Mesendoderm (in vitro differentiated cells): ENCODE results near the gene GCA. TPM values are rescaled to one million over a fixed set of nuclear protein-coding genes. Genes with fewer than 3 reads are reported as not detected.

Source experiments
- DNase-seq: peaks from one replicate; pipeline ENCODE4 v3.0.0; 2013
- H2AK5ac ChIP-seq: 2 replicates; pipeline ENCODE4 v1.6.1; 2013; ENCODE audit warnings: low read length, inconsistent platforms
- H2BK120ac ChIP-seq: 2 replicates; pipeline ENCODE4 v1.6.1; 2013; ENCODE audit warnings: low read depth, mild to moderate bottlenecking, low read length, moderate library complexity, mixed read lengths
- H2BK15ac ChIP-seq: replicated peaks from 2 replicates; pipeline ENCODE4 v1.6.1; 2013; ENCODE audit warnings: low read depth, mild to moderate bottlenecking, moderate library complexity
- H2BK5ac ChIP-seq: 2 replicates; pipeline ENCODE4 v1.6.1; 2013; ENCODE audit warnings: low read length, inconsistent platforms
- H3K18ac ChIP-seq: 2 replicates; pipeline ENCODE4 v1.6.1; 2013; ENCODE audit warnings: mild to moderate bottlenecking, low read length, mixed read lengths
- H3K23ac ChIP-seq: one replicate; pipeline ENCODE4 v1.6.1; 2013; ENCODE audit warnings: low read length
- H3K27ac ChIP-seq: 2 replicates; pipeline ENCODE4 v1.5.1; 2013; ENCODE audit warnings: low read depth, mild to moderate bottlenecking, inconsistent platforms, low read length, moderate library complexity
- H3K27me3 ChIP-seq: 2 replicates; pipeline ENCODE4 v1.6.1; 2013; ENCODE audit warnings: low read length, control low read depth, mild to moderate bottlenecking, inconsistent platforms; ENCODE audit not compliant: insufficient read depth, poor library complexity
- H3K36me3 ChIP-seq: 2 replicates; pipeline ENCODE4 v1.6.1; 2013; ENCODE audit warnings: low read length, inconsistent platforms; ENCODE audit not compliant: control insufficient read depth, insufficient read depth
- H3K4ac ChIP-seq: one replicate; pipeline ENCODE4 v1.6.1; 2013; ENCODE audit warnings: low read depth, mild to moderate bottlenecking, low read length, moderate library complexity
- H3K4me1 ChIP-seq: 2 replicates; pipeline ENCODE4 v1.6.1; 2013; ENCODE audit warnings: low read depth, low read length, inconsistent platforms; ENCODE audit not compliant: control insufficient read depth
- H3K4me2 ChIP-seq: 2 replicates; pipeline ENCODE4 v1.6.1; 2013; ENCODE audit warnings: low read length
- H3K4me3 ChIP-seq: 2 replicates; pipeline ENCODE4 v1.5.1; 2013; ENCODE audit warnings: mild to moderate bottlenecking, low read length
- H3K56ac ChIP-seq: one replicate; pipeline ENCODE4 v1.6.1; 2013; ENCODE audit warnings: low read length
- H3K79me1 ChIP-seq: 2 replicates; pipeline ENCODE4 v1.6.1; 2013; ENCODE audit warnings: low read length, inconsistent platforms
- H3K79me2 ChIP-seq: 2 replicates; pipeline ENCODE4 v1.6.1; 2013; ENCODE audit warnings: mild to moderate bottlenecking, low read length; ENCODE audit not compliant: control insufficient read depth, insufficient read depth
- H3K9ac ChIP-seq: 2 replicates; pipeline ENCODE4 v1.6.1; 2013; ENCODE audit warnings: low read length, inconsistent platforms
- H4K5ac ChIP-seq: one replicate; pipeline ENCODE4 v1.6.1; 2013; ENCODE audit warnings: low read length
- H4K8ac ChIP-seq: one replicate; pipeline ENCODE4 v1.6.1; 2013; ENCODE audit warnings: low read depth, mild to moderate bottlenecking, control low read depth, low read length, moderate library complexity
- WGBS: extraction: QIAGEN DNeasy Blood & Tissue Kit; methylation state at CpG from one replicate; pipeline ENCODE4 v1.1.7; 2013; ENCODE audit warnings: low lambda C conversion rate, missing lambda C conversion rate; ENCODE audit not compliant: insufficient coverage; ENCODE audit errors: extremely low coverage; 5-methylcytosine and 5-hydroxymethylcytosine counted together
- polyA plus RNA-seq, 2 experiments: library from polyadenylated mRNA; stranded (reverse); fragments of 200-250 nt; gene quantifications; one replicate each; pipeline ENCODE4 v1.2.3, GENCODE V29; 2013

The GCA gene, protein sequence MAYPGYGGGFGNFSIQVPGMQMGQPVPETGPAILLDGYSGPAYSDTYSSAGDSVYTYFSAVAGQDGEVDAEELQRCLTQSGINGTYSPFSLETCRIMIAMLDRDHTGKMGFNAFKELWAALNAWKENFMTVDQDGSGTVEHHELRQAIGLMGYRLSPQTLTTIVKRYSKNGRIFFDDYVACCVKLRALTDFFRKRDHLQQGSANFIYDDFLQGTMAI
- 16.0 TPM for polyA plus RNA-seq (2013, experiment 1 of 2)
- 16.5 TPM for polyA plus RNA-seq (2013, experiment 2 of 2)

DNA sequence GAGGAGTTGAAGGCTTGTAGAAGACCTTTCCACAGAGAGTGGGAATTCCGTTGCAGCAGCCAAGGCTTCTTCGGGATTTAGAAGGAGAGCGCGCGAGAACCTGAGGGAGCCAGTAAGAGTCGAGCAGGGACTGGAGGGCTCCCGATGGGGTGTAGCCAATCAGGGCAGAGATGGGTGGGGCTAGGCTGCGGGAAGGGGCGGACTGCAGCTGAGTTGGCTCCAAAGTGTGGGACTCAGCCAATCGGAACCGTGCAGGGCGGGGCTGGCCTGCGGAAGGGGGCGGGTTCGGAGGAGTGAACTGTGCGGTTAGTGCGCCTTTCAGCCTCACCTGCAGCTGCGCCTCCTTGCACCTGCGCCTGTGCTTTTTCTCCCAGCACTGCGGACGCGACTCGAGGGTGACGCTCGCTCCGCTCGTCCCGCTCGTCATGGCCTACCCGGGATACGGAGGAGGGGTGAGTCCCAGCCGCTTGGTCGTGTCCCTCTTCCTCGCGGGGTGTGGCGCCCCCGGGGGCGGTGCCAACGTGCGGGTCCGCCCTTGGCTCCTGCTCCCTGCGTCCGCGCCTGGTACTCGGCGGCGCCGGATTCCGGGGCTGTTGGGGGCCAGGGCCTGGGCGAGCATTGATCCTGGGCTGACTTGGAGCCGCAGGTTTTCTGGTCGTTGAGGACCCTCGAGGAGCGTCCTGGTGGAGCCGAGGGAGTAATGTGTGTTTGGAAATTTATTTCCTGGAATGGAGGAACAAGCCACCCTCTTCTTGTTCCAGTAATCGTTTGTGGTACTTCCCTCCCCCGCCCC is at the start of gene GCA:
Gene GCA (plus strand): TSS at position 309 of the 793 bp plus-strand sequence. CDS start 117 bp downstream, at position 426.
- Histone ChIP-seq H2AK5ac (no peak within 1 kb of the TSS), H4K8ac (no peak within 1 kb of the TSS), H2BK5ac (no peak within 1 kb of the TSS), H2BK15ac (no peak within 1 kb of the TSS), H3K4me3 (peak within 1 kb of the TSS; percentile 78), H3K4me1 (no peaks in the 10 kb centered on the region), H3K9ac (peak within 1 kb of the TSS; percentile 83), H3K18ac (no peak within 1 kb of the TSS), H3K27ac (no peak within 1 kb of the TSS), H2BK120ac (no peak within 1 kb of the TSS), H3K79me1 (peaks cover 1% of the 10 kb centered on the region), H3K23ac (no peak within 1 kb of the TSS), H3K36me3 (no peaks in the 10 kb centered on the region), H3K27me3 (no peaks in the 10 kb centered on the region), H3K79me2 (no peaks in the 10 kb centered on the region), H3K4me2 (peak within 1 kb of the TSS; percentile 79), H3K4ac (no peak within 1 kb of the TSS), H4K5ac (peak within 1 kb of the TSS; percentile 90), H3K56ac (peak within 1 kb of the TSS; percentile 82)
- WGBS, result no CpG with 5 or more reads among the region's 57 CpGs
- DNase-seq, result peak; percentile 99

DNA sequence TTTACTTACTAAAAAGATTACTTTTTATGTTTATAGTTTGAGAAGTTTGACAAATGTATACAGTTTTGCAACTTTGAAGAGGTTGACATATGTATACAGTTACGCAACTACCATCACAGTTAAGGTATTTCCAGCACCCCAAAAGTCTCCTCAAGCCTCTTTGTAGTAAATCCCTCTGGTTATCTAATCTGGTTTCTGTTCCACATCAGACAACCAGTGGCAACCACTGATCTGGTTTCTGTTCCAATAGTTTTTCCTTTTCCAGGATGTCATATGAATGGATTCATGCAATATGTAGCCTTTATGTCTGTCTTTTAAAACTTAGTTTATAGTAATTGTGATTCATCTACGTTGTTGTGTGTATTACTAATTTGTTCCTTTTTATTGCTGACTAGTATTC is 48.9 kb upstream of the GCA start:
- Histone ChIP-seq H3K23ac (no peak overlapping the region), H3K79me1 (no peaks in the 10 kb centered on the region), H3K18ac (no peak overlapping the region), H3K79me2 (no peaks in the 10 kb centered on the region), H3K56ac (no peak overlapping the region), H3K4ac (no peak overlapping the region), H3K4me3 (no peak overlapping the region), H3K36me3 (no peaks in the 10 kb centered on the region), H2BK15ac (no peak overlapping the region), H4K5ac (no peak overlapping the region), H2BK5ac (no peak overlapping the region), H3K4me2 (no peak overlapping the region), H3K27ac (no peak overlapping the region), H3K4me1 (no peaks in the 10 kb centered on the region), H3K27me3 (no peaks in the 10 kb centered on the region), H3K9ac (no peak overlapping the region), H2BK120ac (no peak overlapping the region), H4K8ac (no peak overlapping the region), H2AK5ac (no peak overlapping the region)
- no CpG with 5 or more reads among the region's 2 CpGs for WGBS
- DNase-seq, result peak; percentile 5

DNA sequence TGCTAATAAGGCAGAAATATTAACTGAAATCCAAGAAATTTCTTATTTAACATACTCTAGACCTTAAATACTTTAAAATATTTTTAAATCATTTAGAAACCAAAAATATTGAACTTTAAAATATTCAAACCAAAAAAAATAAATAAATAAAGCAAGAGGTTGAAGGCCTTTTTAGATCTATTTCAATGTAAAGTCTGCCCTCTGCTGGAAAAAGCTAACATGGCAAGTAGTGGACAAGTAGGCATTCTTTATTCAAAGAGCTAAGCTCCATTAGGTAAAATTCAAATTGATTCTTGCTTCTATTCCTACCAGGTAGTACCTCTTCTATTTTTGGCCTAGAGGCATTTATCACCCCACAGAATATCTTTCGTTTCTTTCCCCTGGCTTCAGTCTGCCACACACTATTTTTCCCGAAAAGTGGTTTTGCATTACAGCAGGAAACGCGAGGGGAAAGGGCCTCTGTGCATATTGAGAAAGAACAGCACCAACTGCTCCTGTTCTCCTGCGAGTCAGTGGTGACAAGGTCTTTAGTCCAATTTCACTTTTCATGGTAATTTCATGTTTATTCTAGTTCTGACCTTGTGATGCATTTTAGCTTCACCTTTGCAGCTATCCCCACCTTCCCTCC is 45.9 kb upstream of the GCA start:
- no peak overlapping the region for H4K5ac ChIP-seq
- DNase-seq, result peak; percentile 76
- H3K36me3 ChIP-seq, result no peaks in the 10 kb centered on the region
- H3K79me2 ChIP-seq, result no peaks in the 10 kb centered on the region
- H3K4me3 ChIP-seq, result no peak overlapping the region
- H3K79me1 ChIP-seq, result no peaks in the 10 kb centered on the region
- H3K18ac ChIP-seq, result no peak overlapping the region
- H3K27ac ChIP-seq, result no peak overlapping the region
- H3K4me1 ChIP-seq, result no peaks in the 10 kb centered on the region
- H3K23ac ChIP-seq, result no peak overlapping the region
- no peak overlapping the region for H2BK5ac ChIP-seq
- H3K9ac ChIP-seq, result no peak overlapping the region
- H3K27me3 ChIP-seq, result no peaks in the 10 kb centered on the region
- H2AK5ac ChIP-seq, result no peak overlapping the region
- no CpG with 5 or more reads among the region's 5 CpGs for WGBS
- no peak overlapping the region for H3K4ac ChIP-seq
- no peak overlapping the region for H2BK120ac ChIP-seq
- no peak overlapping the region for H4K8ac ChIP-seq
- H3K4me2 ChIP-seq, result no peak overlapping the region
- no peak overlapping the region for H2BK15ac ChIP-seq
- no peak overlapping the region for H3K56ac ChIP-seq

DNA sequence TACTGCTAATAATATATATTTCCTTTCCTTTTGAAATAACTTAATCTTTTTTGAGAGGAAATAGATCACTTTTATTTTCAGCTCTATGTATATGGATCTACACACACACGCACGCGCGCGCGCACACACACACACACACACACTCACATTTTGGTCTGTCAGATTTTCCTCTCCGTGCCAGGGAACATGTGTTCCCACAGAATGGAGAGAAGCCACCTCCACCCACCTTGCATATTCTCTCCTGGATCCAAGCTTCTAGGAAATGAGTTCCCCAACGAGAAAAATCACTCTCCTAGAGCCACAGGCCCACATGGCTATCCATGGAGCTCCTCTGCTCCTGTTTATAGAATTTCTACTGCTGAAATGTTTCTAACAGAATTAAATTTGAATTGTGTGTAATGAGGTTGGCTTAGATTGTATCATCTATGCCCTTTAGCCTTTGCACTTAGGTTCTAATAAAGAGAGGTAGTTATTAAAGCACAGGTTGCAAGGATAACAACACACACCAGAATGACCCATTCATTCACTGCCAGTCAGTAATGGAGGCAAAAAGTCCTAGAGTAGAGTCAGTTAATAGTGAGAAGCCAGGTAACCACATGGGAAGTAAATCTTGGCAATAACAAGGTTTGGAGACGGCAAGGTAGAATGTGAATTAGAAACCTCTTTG is 45.1 kb upstream of the GCA start:
- no peak overlapping the region for H3K4me3 ChIP-seq
- H2BK5ac ChIP-seq, result no peak overlapping the region
- no peak for DNase-seq
- no peak overlapping the region for H3K4ac ChIP-seq
- H3K36me3 ChIP-seq, result no peaks in the 10 kb centered on the region
- H3K23ac ChIP-seq, result no peak overlapping the region
- H3K27me3 ChIP-seq, result no peaks in the 10 kb centered on the region
- no peaks in the 10 kb centered on the region for H3K79me1 ChIP-seq
- no peak overlapping the region for H2BK120ac ChIP-seq
- H4K8ac ChIP-seq, result no peak overlapping the region
- H3K79me2 ChIP-seq, result no peaks in the 10 kb centered on the region
- H3K4me1 ChIP-seq, result no peaks in the 10 kb centered on the region
- no peak overlapping the region for H4K5ac ChIP-seq
- no CpG with 5 or more reads among the region's 9 CpGs for WGBS
- no peak overlapping the region for H2AK5ac ChIP-seq
- no peak overlapping the region for H3K9ac ChIP-seq
- H2BK15ac ChIP-seq, result no peak overlapping the region
- no peak overlapping the region for H3K56ac ChIP-seq
- H3K18ac ChIP-seq, result no peak overlapping the region
- no peak overlapping the region for H3K4me2 ChIP-seq
- no peak overlapping the region for H3K27ac ChIP-seq

DNA sequence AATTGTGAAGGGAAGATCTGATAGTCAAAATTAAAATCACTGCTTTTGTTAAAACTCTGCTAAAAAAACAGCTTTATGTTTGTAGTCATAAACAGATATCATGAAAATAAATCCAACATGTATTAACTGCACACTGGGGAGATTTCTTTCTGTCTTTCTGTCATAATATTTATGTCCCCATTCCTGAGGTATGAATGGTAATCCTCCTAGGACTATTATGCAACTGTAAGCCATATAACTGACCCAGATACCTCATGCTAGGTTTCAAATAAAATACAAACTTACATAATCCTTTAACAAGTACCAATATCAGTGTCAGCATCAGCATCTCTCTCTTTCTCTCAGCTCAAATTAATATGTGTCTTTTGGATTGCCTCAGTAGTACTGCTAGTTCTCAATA is 43.7 kb upstream of the GCA start:
- Histone ChIP-seq H3K27ac (no peak overlapping the region), H3K4me2 (no peak overlapping the region), H3K4me1 (no peaks in the 10 kb centered on the region), H3K79me2 (no peaks in the 10 kb centered on the region), H3K4me3 (no peak overlapping the region), H4K5ac (no peak overlapping the region), H3K18ac (no peak overlapping the region), H3K36me3 (no peaks in the 10 kb centered on the region), H3K56ac (no peak overlapping the region), H2AK5ac (no peak overlapping the region), H3K79me1 (no peaks in the 10 kb centered on the region), H3K4ac (no peak overlapping the region), H4K8ac (no peak overlapping the region), H2BK15ac (no peak overlapping the region), H2BK120ac (no peak overlapping the region), H3K27me3 (no peaks in the 10 kb centered on the region), H3K9ac (no peak overlapping the region), H2BK5ac (no peak overlapping the region), H3K23ac (no peak overlapping the region)
- no peak for DNase-seq
